Measurements from ENCODE around the gene TUBAL3.

DNA sequence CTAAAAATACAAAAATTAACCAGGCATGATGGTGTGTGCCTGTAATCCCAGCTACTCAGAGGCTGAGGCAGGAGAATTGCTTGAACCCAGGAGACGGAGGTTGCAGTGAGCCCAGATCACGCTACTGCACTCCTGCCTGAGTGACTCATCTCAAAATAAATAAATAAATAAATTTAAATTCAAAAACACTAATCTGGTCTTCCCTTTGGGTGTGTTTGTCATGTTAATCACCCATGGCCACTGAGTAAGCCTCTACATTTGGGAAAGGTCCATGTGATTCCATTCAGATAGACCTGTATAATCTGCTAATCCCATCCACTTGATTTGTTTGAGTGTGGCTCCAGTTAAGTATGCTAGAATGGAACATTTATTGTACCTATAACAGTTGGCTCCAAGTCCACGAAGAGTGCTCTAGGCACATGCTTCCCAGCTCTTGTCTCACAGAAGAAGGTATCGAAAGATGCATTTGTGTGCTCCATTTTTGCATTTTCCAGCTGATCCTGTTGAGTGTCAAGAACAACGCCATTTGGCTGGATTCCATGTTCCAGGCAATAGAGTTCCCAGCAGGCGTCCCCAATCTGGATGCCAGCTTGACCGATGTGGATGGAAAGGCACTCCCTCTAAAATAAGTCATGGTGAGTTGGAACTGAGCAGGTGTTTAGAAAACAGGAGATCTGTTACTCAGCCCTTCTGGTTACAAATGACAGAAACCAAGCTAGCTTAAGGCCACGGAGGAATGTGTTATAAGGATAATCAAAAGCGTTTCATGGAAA lies 4.0 kb downstream of the TUBAL3 start:
- TF ChIP-seq ZFP3 (CRISPR knock-in tag; IDR thresholded peaks at IDR 0.05), result no peak
- TF ChIP-seq, protein P1, sequence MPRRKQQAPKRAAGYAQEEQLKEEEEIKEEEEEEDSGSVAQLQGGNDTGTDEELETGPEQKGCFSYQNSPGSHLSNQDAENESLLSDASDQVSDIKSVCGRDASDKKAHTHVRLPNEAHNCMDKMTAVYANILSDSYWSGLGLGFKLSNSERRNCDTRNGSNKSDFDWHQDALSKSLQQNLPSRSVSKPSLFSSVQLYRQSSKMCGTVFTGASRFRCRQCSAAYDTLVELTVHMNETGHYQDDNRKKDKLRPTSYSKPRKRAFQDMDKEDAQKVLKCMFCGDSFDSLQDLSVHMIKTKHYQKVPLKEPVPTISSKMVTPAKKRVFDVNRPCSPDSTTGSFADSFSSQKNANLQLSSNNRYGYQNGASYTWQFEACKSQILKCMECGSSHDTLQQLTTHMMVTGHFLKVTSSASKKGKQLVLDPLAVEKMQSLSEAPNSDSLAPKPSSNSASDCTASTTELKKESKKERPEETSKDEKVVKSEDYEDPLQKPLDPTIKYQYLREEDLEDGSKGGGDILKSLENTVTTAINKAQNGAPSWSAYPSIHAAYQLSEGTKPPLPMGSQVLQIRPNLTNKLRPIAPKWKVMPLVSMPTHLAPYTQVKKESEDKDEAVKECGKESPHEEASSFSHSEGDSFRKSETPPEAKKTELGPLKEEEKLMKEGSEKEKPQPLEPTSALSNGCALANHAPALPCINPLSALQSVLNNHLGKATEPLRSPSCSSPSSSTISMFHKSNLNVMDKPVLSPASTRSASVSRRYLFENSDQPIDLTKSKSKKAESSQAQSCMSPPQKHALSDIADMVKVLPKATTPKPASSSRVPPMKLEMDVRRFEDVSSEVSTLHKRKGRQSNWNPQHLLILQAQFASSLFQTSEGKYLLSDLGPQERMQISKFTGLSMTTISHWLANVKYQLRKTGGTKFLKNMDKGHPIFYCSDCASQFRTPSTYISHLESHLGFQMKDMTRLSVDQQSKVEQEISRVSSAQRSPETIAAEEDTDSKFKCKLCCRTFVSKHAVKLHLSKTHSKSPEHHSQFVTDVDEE (CRISPR knock-in tag; IDR thresholded peaks at IDR 0.05), result no peak
- no peak for TF ChIP-seq ARNTL (CRISPR knock-in tag; IDR thresholded peaks at IDR 0.05; ENCODE audit: borderline replicate concordance, low read depth)
- TF ChIP-seq RARB (CRISPR knock-in tag; IDR thresholded peaks at IDR 0.05), result no peak
- no peak for TF ChIP-seq ZNF8 (CRISPR knock-in tag; IDR thresholded peaks at IDR 0.05)
- TF ChIP-seq OSR1 (CRISPR knock-in tag; IDR thresholded peaks at IDR 0.05), result no peak

Data from SK-N-SH treated with all-trans-retinoic acid at 6 μM for 48 hours (cell line).